Measurements from ENCODE around the gene DDX55. TPM values are rescaled to one million over a fixed set of nuclear protein-coding genes. Genes with fewer than 3 reads are reported as not detected.

The DDX55 gene
- total and polyA plus RNA-seq, 2 of the 13 experiments (the other 11 are each of a cell fraction or from before 2014, with no cell fraction given): 22.2 to 37.0 TPM

DNA sequence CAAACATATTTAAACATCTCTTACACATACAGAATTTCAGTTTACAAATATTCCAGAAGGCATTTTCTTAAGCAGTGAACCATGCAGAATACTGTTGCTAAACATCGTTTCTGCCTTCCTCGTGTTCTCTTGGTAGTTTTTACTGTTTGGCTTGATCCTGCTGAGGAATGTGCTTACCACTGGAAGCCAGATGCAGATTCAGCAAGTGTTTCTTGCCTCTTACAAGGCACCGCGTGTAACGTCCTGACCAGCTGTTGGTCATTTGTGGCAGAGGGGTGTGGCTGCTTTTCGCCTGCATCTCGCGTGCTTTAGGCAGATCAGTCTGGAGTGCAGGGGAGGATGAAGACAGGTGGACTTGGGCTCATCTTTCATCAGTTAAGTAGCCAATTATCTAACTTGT lies 19.2 kb downstream of the DDX55 start:
- BruUV-seq (replicated peaks): TSS peak; percentile 51
- Histone ChIP-seq H2AFZ (ENCODE audit: low read length) (no peak overlapping the region), H3K27me3 (ENCODE audit: control insufficient read depth in 1 of 2, insufficient read depth in 2 of 2, low read length in 2 of 2) (no peaks in the 10 kb centered on the region), H4K20me1 (ENCODE audit: insufficient read depth, low read length) (0 out of 2 replicates have a peak, but pooled peaks cover 4% of the 10 kb centered on the region), H3K79me2 (ENCODE audit: insufficient read depth, low read length) (no peaks in the 10 kb centered on the region), H3K4me1 (ENCODE audit: insufficient read depth, low read length) (peaks cover 6% of the 10 kb centered on the region; the same call in 1 of the 2 replicates), H3K4me3 (replicated peaks in 1 of 3; ENCODE audit: insufficient read depth in 1 of 3, low read depth in 2 of 3, low read length in 3 of 3) (no peak overlapping the region), H3K36me3 (replicated peaks in 1 of 2; ENCODE audit: control insufficient read depth in 1 of 2, insufficient read depth in 2 of 2, low read length in 2 of 2) (peaks cover 17 to 73% of the 10 kb centered on the region in 2 experiments), H3K9me3 (ENCODE audit: low read length) (no peaks in the 10 kb centered on the region), H3K27ac (ENCODE audit: extremely low read length, insufficient read depth, low read length) (no peak overlapping the region), H3K4me2 (ENCODE audit: low read depth, low read length) (no peak overlapping the region), H3K9ac (ENCODE audit: insufficient read depth, low read depth, low read length) (no peak overlapping the region)
- DNase-seq (ENCODE audit: low spot score) (no peak), ATAC-seq (no peak), FAIRE-seq (no peak)
- POLR2A ChIA-PET: interaction anchor here (0.7 to 1.2 kb wide), 2 partner anchors 19 to 256 kb away, joined by 3 read pairs; partner anchors contain the start of gene DDX55
- intact Hi-C loops (cut with micrococcal nuclease; ENCODE audit: unreplicated experiment): no loop called here
- TF ChIP-seq ZNF619 (CRISPR knock-in tag; IDR thresholded peaks at IDR 0.05) (no peak), ZNF704 (CRISPR knock-in tag; IDR thresholded peaks at IDR 0.05; ENCODE audit: borderline replicate concordance) (no peak), CREB3 (CRISPR knock-in tag; IDR thresholded peaks at IDR 0.05) (no peak), MXD4 (CRISPR knock-in tag; IDR thresholded peaks at IDR 0.05) (no peak), POLR2AphosphoS2 (IDR thresholded peaks at IDR 0.05; ENCODE audit: low read depth, low read length) (peak; percentile 81; the same call in 1 of the 2 replicates), KDM5B (CRISPR knock-in tag; IDR thresholded peaks at IDR 0.05; ENCODE audit: borderline replicate concordance) (no peak), ZNF121 (CRISPR knock-in tag; IDR thresholded peaks at IDR 0.05) (no peak)
- in situ Hi-C loops (cut with HindIII; ENCODE audit: extremely low pct_ligation_motif_present, low pct_unique_long_range_greater_than_20kb): no loop called here
- 91% methylated on average over 8 of the region's 8 CpGs for WGBS (ENCODE audit: low lambda C conversion rate)
- CTCF ChIA-PET (ENCODE audit: low intra/inter-chr PET ratio, low total read pairs): no interaction called here

All from HepG2 (cell line).